Vagina (tissue), 2 donors: ENCODE results near the gene MYO7A.

Source experiments
- CTCF ChIP-seq, 3 experiments: fragments of 450-650 bp in 2 of 3; fragments of 200-600 bp in 1 of 3; sonication (generic) in 1 of 3; IDR thresholded peaks; one replicate each; pipeline ENCODE4 v1.5.1; 2017 to 2019; ENCODE audit warnings: antibody characterized with exemption in 3 of 3, mild to moderate bottlenecking in 2 of 3, moderate library complexity in 2 of 3
- POLR2AphosphoS5 ChIP-seq, 2 donors: sonication (generic); formaldehyde crosslinking; IDR thresholded peaks; one replicate each; pipeline ENCODE4 v1.9.0; 2017; ENCODE audit warnings: antibody characterized with exemption in 2 of 2, mild to moderate bottlenecking in 2 of 2, low read depth in 1 of 2; ENCODE audit not compliant: insufficient read depth in 1 of 2

- TF ChIP-seq CTCF (IDR thresholded peaks at IDR 0.05) = no peak
- TF ChIP-seq POLR2AphosphoS5 (IDR thresholded peaks at IDR 0.05; ENCODE audit: insufficient read depth in 1 of 2, low read depth in 1 of 2) = no peak
Observed at GRCh38 chr11:77090046-77090372, 38.0 kb upstream of the MYO7A start.
